Measurements from ENCODE around the gene SHB. TPM values are rescaled to one million over a fixed set of nuclear protein-coding genes. Genes with fewer than 3 reads are reported as not detected.

Gene SHB
- total RNA-seq, 1 experiment from 2014 or later: 28.7 TPM

DNA sequence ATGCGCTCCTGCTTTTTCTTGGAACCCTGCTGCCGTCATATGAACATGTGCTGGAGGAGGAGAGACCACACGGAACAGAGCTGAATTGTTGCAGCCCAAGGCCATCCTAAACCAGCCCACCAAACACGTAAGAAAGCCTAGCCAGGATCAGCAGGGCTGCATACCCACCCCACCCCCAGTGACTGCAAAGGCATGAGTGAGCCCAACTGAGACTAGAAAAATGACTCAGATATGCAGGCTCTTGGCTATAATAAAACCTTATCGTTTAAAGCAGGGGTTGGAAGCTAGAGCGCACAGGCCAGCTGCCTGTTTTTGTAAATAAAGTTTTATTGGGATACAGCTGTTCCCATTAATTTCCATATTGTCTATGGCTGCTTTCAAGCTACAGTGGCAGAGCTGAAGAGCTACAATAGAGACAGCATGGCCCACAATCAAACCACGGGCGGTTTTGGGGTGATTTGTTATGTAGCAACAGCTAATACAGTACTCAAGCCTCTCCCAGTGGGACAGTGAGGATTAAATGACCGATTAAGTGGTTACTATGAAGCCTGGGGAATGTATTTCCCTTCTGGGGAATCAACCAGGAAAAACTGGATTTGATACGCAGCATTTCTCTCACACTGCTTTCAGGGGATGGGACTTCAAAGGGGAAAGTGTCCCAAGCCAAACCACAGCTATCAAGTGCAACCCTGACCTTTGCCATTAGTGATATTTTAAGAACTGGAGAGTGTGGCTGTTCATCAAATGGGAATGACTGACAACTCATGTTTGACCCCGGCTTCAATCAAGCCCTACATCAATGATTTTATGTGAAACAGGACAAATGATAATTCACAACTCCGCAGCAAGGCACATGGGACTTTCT, 6.3 kb downstream of the SHB start:
- Histone ChIP-seq H3K4me3 (replicated peaks in 1 of 2; ENCODE audit: low read depth in 1 of 2, low read length in 2 of 2) (no peak overlapping the region), H3K9ac (ENCODE audit: low read length) (0 out of 2 replicates have a peak overlapping the region, but pooled peaks have one; percentile 10), H3K9me2 (ENCODE audit: insufficient read depth) (no peaks in the 10 kb centered on the region), H3K27ac (ENCODE audit: low read depth, low read length) (no peak overlapping the region), H3K4me2 (ENCODE audit: low read length) (peak overlapping the region; percentile 41), H4K20me1 (ENCODE audit: insufficient read depth) (peaks cover 22% of the 10 kb centered on the region; the same call in 1 of the 2 replicates), H3K4me1 (ENCODE audit: control insufficient read depth in 1 of 2, insufficient read depth in 2 of 2, low read length in 2 of 2) (peaks cover 48 to 66% of the 10 kb centered on the region in 2 experiments), H3K9me3 (ENCODE audit: control insufficient read depth in 1 of 2, insufficient read depth in 1 of 2, low read depth in 1 of 2, low read length in 2 of 2) (no peaks in the 10 kb centered on the region), H3K79me2 (ENCODE audit: insufficient read depth, low read length) (peaks cover 98% of the 10 kb centered on the region), H3K27me3 (ENCODE audit: insufficient read depth, low read length) (no peaks in the 10 kb centered on the region), H2AFZ (ENCODE audit: low read depth, low read length, poor library complexity, severe bottlenecking) (no peak overlapping the region), H3K36me3 (ENCODE audit: control insufficient read depth in 1 of 2, insufficient read depth in 2 of 2, low read length in 2 of 2) (peaks cover 0 to 5% of the 10 kb centered on the region in 2 experiments; a peak in 1 of 4 replicates)
- RAD21 ChIA-PET (ENCODE audit: low non-redundant PET in 1 of 2, low total read pairs in 2 of 2, uncharacterized antibody in 2 of 2, unreplicated experiment in 2 of 2): interaction anchor here in 1 of 2 experiments (1.0 kb wide), 1 partner anchor 157 kb away, joined by 4 read pairs; no protein-coding TSS in a partner anchor
- POLR2A ChIA-PET: interaction anchor here (1.1 kb wide), 1 partner anchor 15 kb away, joined by 3 read pairs; no protein-coding TSS in a partner anchor
- no peak for DNase-seq (ENCODE audit: low read depth, low spot score)
- CTCF ChIA-PET: interaction anchor here (0.7 to 2.0 kb wide), 4 partner anchors 10 to 201 kb away, joined by 3 to 5 read pairs (median 4); no protein-coding TSS in a partner anchor
- no TSS peak for BruUV-seq (replicated peaks)
- ATAC-seq: peak; percentile 64
- TF ChIP-seq CBX3 (IDR thresholded peaks at IDR 0.05; ENCODE audit: low read depth): no peak
- TF ChIP-seq, protein P1, sequence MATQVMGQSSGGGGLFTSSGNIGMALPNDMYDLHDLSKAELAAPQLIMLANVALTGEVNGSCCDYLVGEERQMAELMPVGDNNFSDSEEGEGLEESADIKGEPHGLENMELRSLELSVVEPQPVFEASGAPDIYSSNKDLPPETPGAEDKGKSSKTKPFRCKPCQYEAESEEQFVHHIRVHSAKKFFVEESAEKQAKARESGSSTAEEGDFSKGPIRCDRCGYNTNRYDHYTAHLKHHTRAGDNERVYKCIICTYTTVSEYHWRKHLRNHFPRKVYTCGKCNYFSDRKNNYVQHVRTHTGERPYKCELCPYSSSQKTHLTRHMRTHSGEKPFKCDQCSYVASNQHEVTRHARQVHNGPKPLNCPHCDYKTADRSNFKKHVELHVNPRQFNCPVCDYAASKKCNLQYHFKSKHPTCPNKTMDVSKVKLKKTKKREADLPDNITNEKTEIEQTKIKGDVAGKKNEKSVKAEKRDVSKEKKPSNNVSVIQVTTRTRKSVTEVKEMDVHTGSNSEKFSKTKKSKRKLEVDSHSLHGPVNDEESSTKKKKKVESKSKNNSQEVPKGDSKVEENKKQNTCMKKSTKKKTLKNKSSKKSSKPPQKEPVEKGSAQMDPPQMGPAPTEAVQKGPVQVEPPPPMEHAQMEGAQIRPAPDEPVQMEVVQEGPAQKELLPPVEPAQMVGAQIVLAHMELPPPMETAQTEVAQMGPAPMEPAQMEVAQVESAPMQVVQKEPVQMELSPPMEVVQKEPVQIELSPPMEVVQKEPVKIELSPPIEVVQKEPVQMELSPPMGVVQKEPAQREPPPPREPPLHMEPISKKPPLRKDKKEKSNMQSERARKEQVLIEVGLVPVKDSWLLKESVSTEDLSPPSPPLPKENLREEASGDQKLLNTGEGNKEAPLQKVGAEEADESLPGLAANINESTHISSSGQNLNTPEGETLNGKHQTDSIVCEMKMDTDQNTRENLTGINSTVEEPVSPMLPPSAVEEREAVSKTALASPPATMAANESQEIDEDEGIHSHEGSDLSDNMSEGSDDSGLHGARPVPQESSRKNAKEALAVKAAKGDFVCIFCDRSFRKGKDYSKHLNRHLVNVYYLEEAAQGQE (IDR thresholded peaks at IDR 0.05; ENCODE audit: low read depth): no peak
- no peak for TF ChIP-seq YY1 (IDR thresholded peaks at IDR 0.05; ENCODE audit: extremely low read depth, insufficient replicate concordance, low read depth, low read length)
- TF ChIP-seq, protein P2, sequence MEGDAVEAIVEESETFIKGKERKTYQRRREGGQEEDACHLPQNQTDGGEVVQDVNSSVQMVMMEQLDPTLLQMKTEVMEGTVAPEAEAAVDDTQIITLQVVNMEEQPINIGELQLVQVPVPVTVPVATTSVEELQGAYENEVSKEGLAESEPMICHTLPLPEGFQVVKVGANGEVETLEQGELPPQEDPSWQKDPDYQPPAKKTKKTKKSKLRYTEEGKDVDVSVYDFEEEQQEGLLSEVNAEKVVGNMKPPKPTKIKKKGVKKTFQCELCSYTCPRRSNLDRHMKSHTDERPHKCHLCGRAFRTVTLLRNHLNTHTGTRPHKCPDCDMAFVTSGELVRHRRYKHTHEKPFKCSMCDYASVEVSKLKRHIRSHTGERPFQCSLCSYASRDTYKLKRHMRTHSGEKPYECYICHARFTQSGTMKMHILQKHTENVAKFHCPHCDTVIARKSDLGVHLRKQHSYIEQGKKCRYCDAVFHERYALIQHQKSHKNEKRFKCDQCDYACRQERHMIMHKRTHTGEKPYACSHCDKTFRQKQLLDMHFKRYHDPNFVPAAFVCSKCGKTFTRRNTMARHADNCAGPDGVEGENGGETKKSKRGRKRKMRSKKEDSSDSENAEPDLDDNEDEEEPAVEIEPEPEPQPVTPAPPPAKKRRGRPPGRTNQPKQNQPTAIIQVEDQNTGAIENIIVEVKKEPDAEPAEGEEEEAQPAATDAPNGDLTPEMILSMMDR (IDR thresholded peaks at IDR 0.05 in 2 of 3, conservative IDR thresholded peaks at IDR 0.05 in 1 of 3; ENCODE audit: borderline replicate concordance in 1 of 3, insufficient read depth in 1 of 3, low read depth in 2 of 3, low read length in 2 of 3): no peak
- TF ChIP-seq SP1 (IDR thresholded peaks at IDR 0.05; ENCODE audit: low read depth): peak; percentile 27; the same call in 1 of the 2 replicates
- TF ChIP-seq, protein P3, sequence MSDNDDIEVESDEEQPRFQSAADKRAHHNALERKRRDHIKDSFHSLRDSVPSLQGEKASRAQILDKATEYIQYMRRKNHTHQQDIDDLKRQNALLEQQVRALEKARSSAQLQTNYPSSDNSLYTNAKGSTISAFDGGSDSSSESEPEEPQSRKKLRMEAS (IDR thresholded peaks at IDR 0.05): 0 out of 2 replicates have a peak, but pooled peaks have one; percentile 24
- TF ChIP-seq JUND (IDR thresholded peaks at IDR 0.05): peak; percentile 40; the same call in 1 of the 2 replicates
- intact Hi-C loops (cut with micrococcal nuclease): loop anchor here (10.0 kb wide), 1 partner anchor 48 kb away; no protein-coding TSS in a partner anchor
